Measurements from ENCODE around the gene IL1RAP.
A peak's percentile ranks its signal among the peaks of the same experiment; 100 is the strongest.
"Not testable (repeated sequence)": the region's sequence is repeated elsewhere in the genome, so short reads cannot be mapped to it uniquely, and the experiment has no call there.

Gene IL1RAP

GRCh38 chr3:190513409-190514370 lies at the start of gene IL1RAP:
IL1RAP (plus strand) TSS chr3:190514085; CDS start chr3:190564290, 50,205 bp downstream.
- DNase-seq (ENCODE audit: low spot score): peak; percentile 95

GRCh38 chr3:190467922-190468321 lies 46.0 kb upstream of the IL1RAP start:
- DNase-seq (ENCODE audit: low spot score): no peak

GRCh38 chr3:190473261-190473660 lies 40.6 kb upstream of the IL1RAP start:
- DNase-seq (ENCODE audit: low spot score): not testable (repeated sequence)

GRCh38 chr3:190481779-190482178 lies 32.1 kb upstream of the IL1RAP start:
- no peak for DNase-seq (ENCODE audit: low spot score)

GRCh38 chr3:190485830-190486532 lies 27.9 kb upstream of the IL1RAP start:
- DNase-seq (ENCODE audit: low spot score): no peak

GRCh38 chr3:190486533-190486864 lies 27.4 kb upstream of the IL1RAP start:
- no peak for DNase-seq (ENCODE audit: low spot score)

GRCh38 chr3:190486908-190487607 lies 26.8 kb upstream of the IL1RAP start:
- no peak for DNase-seq (ENCODE audit: low spot score)

- DNase-seq (ENCODE audit: low spot score): no peak
These were observed 22.3 kb upstream of the IL1RAP start for GRCh38 chr3:190491533-190492054.

GRCh38 chr3:190492129-190492528 lies 21.8 kb upstream of the IL1RAP start:
- no peak for DNase-seq (ENCODE audit: low spot score)

GRCh38 chr3:190492966-190493365 lies 20.9 kb upstream of the IL1RAP start:
- DNase-seq (ENCODE audit: low spot score): no peak

GRCh38 chr3:190494907-190495306 lies 19.0 kb upstream of the IL1RAP start:
- no peak for DNase-seq (ENCODE audit: low spot score)

GRCh38 chr3:190495354-190495753 lies 18.5 kb upstream of the IL1RAP start:
- no peak for DNase-seq (ENCODE audit: low spot score)

GRCh38 chr3:190495796-190496195 lies 18.1 kb upstream of the IL1RAP start:
- no peak for DNase-seq (ENCODE audit: low spot score)

GRCh38 chr3:190496859-190497258 lies 17.0 kb upstream of the IL1RAP start:
- no peak for DNase-seq (ENCODE audit: low spot score)

- no peak for DNase-seq (ENCODE audit: low spot score)
These were observed 16.1 kb upstream of the IL1RAP start for GRCh38 chr3:190497811-190498210.

GRCh38 chr3:190498293-190498692 lies 15.6 kb upstream of the IL1RAP start:
- no peak for DNase-seq (ENCODE audit: low spot score)

- no peak for DNase-seq (ENCODE audit: low spot score)
These were observed 14.8 kb upstream of the IL1RAP start for GRCh38 chr3:190499122-190499521.

- no peak for DNase-seq (ENCODE audit: low spot score)
These were observed 10.9 kb upstream of the IL1RAP start for GRCh38 chr3:190502946-190503345.

- DNase-seq (ENCODE audit: low spot score): no peak
These were observed 9.3 kb upstream of the IL1RAP start for GRCh38 chr3:190504354-190505125.

GRCh38 chr3:190505381-190506003 lies 8.4 kb upstream of the IL1RAP start:
- no peak for DNase-seq (ENCODE audit: low spot score)

GRCh38 chr3:190506271-190506670 lies 7.6 kb upstream of the IL1RAP start:
- no peak for DNase-seq (ENCODE audit: low spot score)

All from AG08395 (cell line).